IPS DF 6.9 (cell line): ENCODE measurements around the gene PDZRN3.
"Not testable (repeated sequence)": the region's sequence is repeated elsewhere in the genome, so short reads cannot be mapped to it uniquely, and the experiment has no call there.

Experiments
- DNase-seq: peaks from one replicate; pipeline ENCODE4 v3.0.0-alpha.2; 2013; ENCODE audit warnings: low read depth, low spot score
- H3K27ac ChIP-seq: one replicate; pipeline ENCODE4 v1.5.1; 2013; ENCODE audit warnings: low read length, control low read depth
- H3K27me3 ChIP-seq: 2 replicates; pipeline ENCODE4 v1.6.1; 2013; ENCODE audit warnings: mild to moderate bottlenecking, low read length; ENCODE audit not compliant: control insufficient read depth, insufficient read depth
- H3K36me3 ChIP-seq: 2 replicates; pipeline ENCODE4 v1.6.1; 2013; ENCODE audit warnings: low read length; ENCODE audit not compliant: control insufficient read depth, insufficient read depth
- H3K4me1 ChIP-seq: 2 replicates; pipeline ENCODE4 v1.6.1; 2013; ENCODE audit warnings: low read length; ENCODE audit not compliant: control insufficient read depth, insufficient read depth
- H3K4me3 ChIP-seq: 2 replicates; pipeline ENCODE4 v1.5.1; 2013; ENCODE audit warnings: mild to moderate bottlenecking, low read length
- H3K9me3 ChIP-seq: 2 replicates; pipeline ENCODE4 v1.6.1; 2013; ENCODE audit warnings: low read length, inconsistent platforms; ENCODE audit not compliant: control insufficient read depth, insufficient read depth
- WGBS: extraction: QIAGEN DNeasy Blood & Tissue Kit; methylation state at CpG from one replicate; pipeline ENCODE4 v1.1.7; 2013; ENCODE audit warnings: mixed read lengths, missing lambda C conversion rate; ENCODE audit not compliant: insufficient read length, insufficient coverage; 5-methylcytosine and 5-hydroxymethylcytosine counted together

The PDZRN3 gene

GRCh38 chr3:73577704-73578103 lies 47.0 kb downstream of the PDZRN3 start:
- H3K4me3 ChIP-seq, result no peak overlapping the region
- H3K27ac ChIP-seq, result no peak overlapping the region
- H3K9me3 ChIP-seq, result no peaks in the 10 kb centered on the region
- no peaks in the 10 kb centered on the region for H3K27me3 ChIP-seq
- H3K36me3 ChIP-seq, result no peaks in the 10 kb centered on the region
- no peaks in the 10 kb centered on the region for H3K4me1 ChIP-seq
- DNase-seq, result no peak
- no CpG with 5 or more reads among the region's 5 CpGs for WGBS

DNA sequence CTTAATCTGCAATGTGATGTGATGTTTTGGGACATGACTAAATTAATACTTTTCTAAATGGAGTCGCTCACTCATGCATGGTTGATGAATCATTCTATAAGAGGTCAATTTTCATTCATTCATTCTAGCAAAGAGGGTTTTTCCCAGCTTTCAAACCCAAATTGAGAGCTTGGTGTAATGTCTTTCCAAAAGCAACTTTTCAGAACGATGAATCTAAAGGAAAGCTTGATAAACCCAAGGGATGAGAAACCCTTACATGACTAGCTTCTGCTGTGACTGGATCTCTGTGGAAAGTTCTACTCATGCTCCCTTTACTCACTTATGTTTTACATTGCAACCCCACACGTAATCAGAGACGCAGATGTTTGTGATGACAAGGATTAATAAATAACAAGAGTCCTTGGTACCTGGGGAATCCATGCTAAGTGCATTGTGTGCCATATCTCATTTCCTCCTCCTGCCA lies 47.7 kb downstream of the PDZRN3 start:
- no peak overlapping the region for H3K27ac ChIP-seq

GRCh38 chr3:73575953-73576352 lies 48.8 kb downstream of the PDZRN3 start:
- Histone ChIP-seq H3K36me3 (no peaks in the 10 kb centered on the region), H3K4me1 (no peaks in the 10 kb centered on the region), H3K4me3 (no peak overlapping the region), H3K27ac (no peak overlapping the region), H3K27me3 (no peaks in the 10 kb centered on the region), H3K9me3 (no peaks in the 10 kb centered on the region)
- DNase-seq, result no peak
- no CpG with 5 or more reads among the region's 3 CpGs for WGBS

More for the DNA sequence above, 47.7 kb downstream of the PDZRN3 start:
- no peak for DNase-seq
- Histone ChIP-seq H3K36me3 (no peaks in the 10 kb centered on the region), H3K27me3 (no peaks in the 10 kb centered on the region), H3K4me1 (no peaks in the 10 kb centered on the region), H3K9me3 (no peaks in the 10 kb centered on the region), H3K4me3 (no peak overlapping the region)
- WGBS, result no CpG with 5 or more reads among the region's 4 CpGs

GRCh38 chr3:73575519-73575918 lies 49.2 kb downstream of the PDZRN3 start:
- H3K36me3 ChIP-seq, result no peaks in the 10 kb centered on the region
- H3K27me3 ChIP-seq, result no peaks in the 10 kb centered on the region
- no peaks in the 10 kb centered on the region for H3K4me1 ChIP-seq
- no peaks in the 10 kb centered on the region for H3K9me3 ChIP-seq
- no peak overlapping the region for H3K4me3 ChIP-seq
- H3K27ac ChIP-seq, result no peak overlapping the region
- WGBS, result no CpG with 5 or more reads among the region's 2 CpGs
- DNase-seq, result no peak

DNA sequence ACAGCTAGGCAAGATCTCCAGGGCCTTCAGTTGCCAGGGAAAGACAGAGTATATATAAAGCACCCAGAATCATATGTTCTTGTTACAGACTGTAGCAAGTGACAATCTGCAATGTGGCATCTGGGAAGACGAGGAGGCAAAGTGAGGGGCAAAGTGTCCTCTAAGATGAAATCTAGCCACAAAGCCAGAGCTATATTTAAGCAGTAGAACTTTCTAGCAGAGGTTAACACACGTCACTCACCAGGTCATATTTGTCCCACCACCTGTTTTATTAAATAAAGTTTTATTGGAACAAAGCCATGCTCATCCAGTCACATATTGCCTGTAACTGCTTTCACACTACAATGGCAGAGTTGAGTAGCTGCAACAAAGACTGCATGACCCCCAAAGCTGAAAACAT lies 51.5 kb downstream of the PDZRN3 start:
- Histone ChIP-seq H3K36me3 (no peaks in the 10 kb centered on the region), H3K4me1 (no peaks in the 10 kb centered on the region; the same call in 1 of the 2 replicates), H3K27ac (no peak overlapping the region), H3K27me3 (no peaks in the 10 kb centered on the region), H3K9me3 (no peaks in the 10 kb centered on the region), H3K4me3 (no peak overlapping the region)
- no CpG with 5 or more reads among the region's 2 CpGs for WGBS
- no peak for DNase-seq

DNA sequence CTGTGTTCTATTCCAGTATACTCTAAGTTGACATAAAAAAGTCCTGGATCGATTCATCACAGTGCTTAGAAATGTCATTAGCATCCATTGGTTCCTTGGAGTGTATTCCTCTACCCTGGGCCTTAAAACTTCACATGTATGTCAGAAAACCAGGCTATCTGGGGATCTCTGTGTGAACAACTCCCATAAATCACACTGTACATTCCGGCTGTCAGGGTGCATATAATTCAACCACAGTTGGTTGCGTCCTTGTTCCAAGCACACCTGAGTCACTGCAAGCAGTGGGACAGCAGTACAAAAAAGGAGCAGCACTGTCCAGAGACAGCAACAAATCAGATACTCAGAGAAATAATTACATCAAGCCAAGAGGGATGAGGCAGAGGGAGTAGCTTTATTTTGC lies 52.4 kb downstream of the PDZRN3 start:
- Histone ChIP-seq H3K27me3 (no peaks in the 10 kb centered on the region), H3K36me3 (no peaks in the 10 kb centered on the region), H3K9me3 (no peaks in the 10 kb centered on the region), H3K4me3 (no peak overlapping the region), H3K27ac (no peak overlapping the region), H3K4me1 (no peaks in the 10 kb centered on the region; the same call in 1 of the 2 replicates)
- DNase-seq, result no peak
- WGBS, result no CpG with 5 or more reads among the region's 3 CpGs

- no peak overlapping the region for H3K27ac ChIP-seq
- no peaks in the 10 kb centered on the region for H3K27me3 ChIP-seq
- H3K4me3 ChIP-seq, result no peak overlapping the region
- DNase-seq, result no peak
- H3K36me3 ChIP-seq, result no peaks in the 10 kb centered on the region
- no peaks in the 10 kb centered on the region for H3K9me3 ChIP-seq
- no peaks in the 10 kb centered on the region; the same call in 1 of the 2 replicates for H3K4me1 ChIP-seq
- WGBS, result no CpG with 5 or more reads among the region's 10 CpGs
Observed at GRCh38 chr3:73571238-73571794, 53.4 kb downstream of the PDZRN3 start.

GRCh38 chr3:73569246-73569760 lies 55.4 kb downstream of the PDZRN3 start:
- Histone ChIP-seq H3K4me1 (no peaks in the 10 kb centered on the region; the same call in 1 of the 2 replicates), H3K4me3 (no peak overlapping the region), H3K36me3 (no peaks in the 10 kb centered on the region), H3K27ac (no peak overlapping the region), H3K27me3 (no peaks in the 10 kb centered on the region), H3K9me3 (no peaks in the 10 kb centered on the region)
- no peak for DNase-seq
- no CpG with 5 or more reads among the region's 8 CpGs for WGBS

DNA sequence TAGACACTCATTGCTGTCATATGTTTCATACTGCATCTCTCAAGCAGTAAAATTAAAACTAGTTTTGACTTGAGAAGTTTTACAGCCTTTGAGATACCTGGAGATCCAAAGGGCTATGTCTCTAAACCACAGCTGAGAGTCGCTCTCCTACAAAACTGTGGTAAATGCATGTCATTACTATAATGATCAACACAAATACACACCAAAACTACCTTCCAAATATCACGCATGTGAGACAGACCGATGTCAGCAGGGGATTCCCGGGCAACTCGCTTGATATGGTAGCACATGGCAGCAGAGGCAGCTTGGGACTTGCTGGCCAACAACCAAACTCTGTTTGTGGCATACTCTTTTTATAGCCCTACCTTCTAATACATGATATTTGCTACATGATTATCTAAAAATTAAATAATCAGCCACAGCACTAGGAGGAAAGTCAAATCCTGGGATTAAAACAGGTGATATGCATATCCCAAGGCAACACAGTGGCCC lies 56.3 kb downstream of the PDZRN3 start:
- Histone ChIP-seq H3K4me1 (peaks cover 2% of the 10 kb centered on the region; the same call in 1 of the 2 replicates), H3K4me3 (no peak overlapping the region), H3K36me3 (no peaks in the 10 kb centered on the region), H3K27me3 (no peaks in the 10 kb centered on the region), H3K27ac (no peak overlapping the region), H3K9me3 (no peaks in the 10 kb centered on the region)
- WGBS, result no CpG with 5 or more reads among the region's 5 CpGs
- DNase-seq, result no peak

DNA sequence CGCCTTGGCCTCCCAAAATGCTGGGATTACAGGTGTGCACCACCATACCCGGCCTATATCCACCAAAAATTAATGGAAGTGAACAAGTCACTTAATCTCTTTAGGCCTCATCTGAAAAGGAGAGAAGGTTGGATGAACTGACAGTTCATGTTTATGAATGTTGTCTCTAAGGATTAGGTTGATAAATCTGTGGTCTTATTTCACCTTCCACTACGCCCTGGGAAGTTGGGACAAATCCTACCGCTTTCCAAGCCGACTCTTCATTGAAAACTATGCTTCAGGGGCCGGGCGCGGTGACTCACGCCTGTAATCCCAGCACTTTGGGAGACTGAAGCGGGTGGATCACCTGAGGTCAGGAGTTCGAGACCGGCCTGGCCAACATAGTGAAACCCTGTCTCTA lies 59.4 kb downstream of the PDZRN3 start:
- not testable (repeated sequence) for H3K36me3 ChIP-seq, H3K4me1 ChIP-seq, H3K27ac ChIP-seq, DNase-seq, H3K4me3 ChIP-seq, H3K9me3 ChIP-seq, H3K27me3 ChIP-seq
- no CpG with 5 or more reads among the region's 12 CpGs for WGBS
